GM12878 (cell line): ENCODE results near the gene BTF3L4. TPM values are rescaled to one million over a fixed set of nuclear protein-coding genes. Genes with fewer than 3 reads are reported as not detected.

Source experiments
- ATAC-seq: fragments of 200-7000 bp; cut with Tn5 transposase; 3 replicates; pipeline ENCODE4 v1.9.1; 2020; ENCODE audit warnings: mild to moderate bottlenecking, moderate library complexity
- BruUV-seq: library from RNA; stranded (reverse); fragments of 400-500 nt; replicated peaks from 2 replicates; lab custom pipeline; 2021; lab: Mats Ljungman, UMichigan
- CTCF ChIA-PET: fragments of 300-600 bp; sonication (Branson Sonifier 250); formaldehyde crosslinking; extraction: SDS; loops from one replicate; lab custom pipeline; 2021; ENCODE audit warnings: inconsistent platforms; lab: Yijun Ruan, JAX
- POLR2A ChIA-PET: fragments of 350-600 bp; formaldehyde crosslinking; extraction: SDS; loops from one replicate; lab custom pipeline; 2021; ENCODE audit warnings: inconsistent platforms; lab: Charles Lee
- RAD21 ChIA-PET: fragments of 300-600 bp; sonication (Branson Sonifier 250); formaldehyde crosslinking; loops from one replicate; lab custom pipeline; 2023; ENCODE audit warnings: antibody characterized with exemption; ENCODE audit not compliant: unreplicated experiment; lab: Charles Lee
- SMC1A ChIA-PET: fragments of 300-600 bp; sonication (Branson Sonifier 250); formaldehyde crosslinking; loops from one replicate; lab custom pipeline; 2023; ENCODE audit not compliant: unreplicated experiment, uncharacterized antibody; lab: Charles Lee
- DNase-seq: peaks from one replicate; pipeline ENCODE4 v3.0.0-alpha.2; 2011; ENCODE audit warnings: low read depth, low spot score
- FAIRE-seq: peaks from 3 replicates; lab custom pipeline; 2011; peaks lifted over from hg19 to GRCh38; lab: Jason Lieb, UNC
- H2AFZ ChIP-seq: 2 replicates; pipeline ENCODE4 v1.6.0; 2011; ENCODE audit warnings: low read depth, low read length, control low read depth; ENCODE audit not compliant: control insufficient read depth
- H3K27ac ChIP-seq: 2 replicates; pipeline ENCODE4 v1.5.1; 2011; ENCODE audit warnings: control low read depth; ENCODE audit not compliant: control insufficient read depth, insufficient read depth
- H3K27me3 ChIP-seq, 2 experiments: replicated peaks in 1 of 2; 2 replicates each; pipeline versions ENCODE4 v1.6.0 to v1.6.1; 2011; ENCODE audit warnings: low read length in 1 of 2; ENCODE audit not compliant: control insufficient read depth in 2 of 2, insufficient read depth in 2 of 2
- H3K36me3 ChIP-seq, 2 experiments: 2 replicates each; pipeline ENCODE4 v1.5.1; 2011; ENCODE audit warnings: low read length in 1 of 2; ENCODE audit not compliant: control insufficient read depth in 2 of 2, insufficient read depth in 2 of 2
- H3K4me1 ChIP-seq: 2 replicates; pipeline ENCODE4 v1.6.1; 2011; ENCODE audit warnings: mild to moderate bottlenecking, low read length, moderate library complexity, mixed read lengths; ENCODE audit not compliant: control insufficient read depth, insufficient read depth
- H3K4me2 ChIP-seq: 2 replicates; pipeline ENCODE4 v1.6.0; 2011; ENCODE audit warnings: control low read depth; ENCODE audit not compliant: control insufficient read depth, insufficient read depth
- H3K4me3 ChIP-seq: fragments of 200-600 bp; sonication (generic); 2 replicates; pipeline ENCODE4 v1.5.1; 2016
- H3K79me2 ChIP-seq: 2 replicates; pipeline ENCODE4 v1.6.0; 2011; ENCODE audit warnings: low read length; ENCODE audit not compliant: control insufficient read depth, insufficient read depth
- H3K9ac ChIP-seq: 2 replicates; pipeline ENCODE4 v1.8.0; 2011; ENCODE audit warnings: low read length, control low read depth, mixed read lengths; ENCODE audit not compliant: control insufficient read depth, insufficient read depth
- H3K9me3 ChIP-seq: replicated peaks from 3 replicates; pipeline ENCODE4 v1.5.1; 2011; ENCODE audit warnings: mild to moderate bottlenecking, low read length; ENCODE audit not compliant: control insufficient read depth, insufficient read depth
- H4K20me1 ChIP-seq: 2 replicates; pipeline ENCODE4 v1.6.0; 2011; ENCODE audit not compliant: control insufficient read depth, insufficient read depth
- ASH2L ChIP-seq: fragments of 300-600, 200-600 bp; sonication (generic); IDR thresholded peaks from 2 replicates; pipeline ENCODE4 v1.6.1; 2017; ENCODE audit warnings: low read depth, mild to moderate bottlenecking, borderline replicate concordance
- BACH1 ChIP-seq: fragments of 450-650 bp; IDR thresholded peaks from 2 replicates; pipeline ENCODE4 v1.6.1; 2017; ENCODE audit warnings: mild to moderate bottlenecking, borderline replicate concordance
- GABPA ChIP-seq: IDR thresholded peaks from 2 replicates; pipeline ENCODE4 v1.6.1; 2014; ENCODE audit warnings: antibody characterized with exemption, low read depth, mild to moderate bottlenecking, inconsistent platforms
- KDM1A ChIP-seq: fragments of 200-600 bp; sonication (generic); IDR thresholded peaks from 2 replicates; pipeline ENCODE4 v1.6.1; 2016; ENCODE audit warnings: borderline replicate concordance
- PAX8 ChIP-seq: fragments of 450-650 bp; IDR thresholded peaks from 2 replicates; pipeline ENCODE4 v1.6.1; 2017; ENCODE audit warnings: mild to moderate bottlenecking, moderate library complexity
- POLR2AphosphoS2 ChIP-seq: IDR thresholded peaks from 2 replicates; pipeline ENCODE4 v1.6.1; 2011; ENCODE audit warnings: low read depth, mild to moderate bottlenecking, low read length, improper control_type of control experiment, moderate library complexity
- POLR2AphosphoS5 ChIP-seq: IDR thresholded peaks from 2 replicates; pipeline ENCODE4 v1.6.1; 2011; ENCODE audit warnings: mild to moderate bottlenecking, low read length, inconsistent platforms
- RAD21 ChIP-seq: IDR thresholded peaks from 2 replicates; pipeline ENCODE4 v1.6.1; 2011; ENCODE audit warnings: mild to moderate bottlenecking, low read depth, low read length, moderate library complexity; ENCODE audit not compliant: insufficient read depth
- RAD51 ChIP-seq: fragments of 450-650 bp; IDR thresholded peaks from 2 replicates; pipeline ENCODE4 v1.6.1; 2016; ENCODE audit warnings: moderate library complexity, mild to moderate bottlenecking, inconsistent platforms
- SRF ChIP-seq, 2 experiments: IDR thresholded peaks; 2 replicates each; pipeline ENCODE4 v1.6.1; 2011; ENCODE audit warnings: low read depth in 2 of 2, low read length in 2 of 2, mild to moderate bottlenecking in 1 of 2, moderate library complexity in 1 of 2
- YY1 ChIP-seq: IDR thresholded peaks from 2 replicates; pipeline ENCODE4 v1.6.1; 2011; ENCODE audit warnings: low read depth, mild to moderate bottlenecking, low read length
- ZNF207 ChIP-seq: fragments of 450-650 bp; IDR thresholded peaks from 2 replicates; pipeline ENCODE4 v1.6.1; 2014; ENCODE audit warnings: antibody characterized with exemption, mild to moderate bottlenecking, borderline replicate concordance
- ZNF274 ChIP-seq: IDR thresholded peaks from one replicate; pipeline ENCODE4 v1.8.0; 2011; ENCODE audit not compliant: insufficient read length, insufficient read depth
- whole genome bisulfite sequencing: methylation state at CpG from one replicate; pipeline ENCODE4 v1.1.6; 2016; ENCODE audit warnings: low lambda C conversion rate; ENCODE audit not compliant: insufficient replicate concordance, insufficient coverage; ENCODE audit errors: missing lambda C conversion rate; 5-methylcytosine and 5-hydroxymethylcytosine counted together
- in situ Hi-C: fragments of 300-500 bp; cut with MboI; formaldehyde crosslinking; loops from 9 replicates; pipeline ENCODE4 v1.14.3; 2018; ENCODE audit warnings: mixed read lengths
- intact Hi-C: fragments of 100-400 bp; cut with micrococcal nuclease; formaldehyde crosslinking; loops from one replicate; pipeline ENCODE4 v1.14.2; 2022; ENCODE audit not compliant: unreplicated experiment
- polyA plus RNA-seq, 11 experiments: library from polyadenylated mRNA; depleted of rRNA in 4 of 11; unstranded in 6 of 11; stranded (reverse) in 5 of 11; fragments of >200 nt; fragmentation: Nextera tagmentation in 4 of 11; fragmentation: Illumina TruSeq in 1 of 11; extraction: Ambion mirVana in 4 of 11; extraction: Trizol in 1 of 11; gene quantifications; 1 replicate in 1 of 11; 2 replicates in 10 of 11; pipeline versions ENCODE4 v1.2.1 to v1.2.3, GENCODE V29; 2011 to 2016; ENCODE audit warnings: inconsistent platforms in 2 of 11, missing spikeins in 2 of 11, low read depth in 1 of 11
- total RNA-seq, 4 experiments: library from RNA; depleted of rRNA in 3 of 4; stranded (reverse); fragments of >200 nt in 3 of 4; fragmentation: Illumina TruSeq in 1 of 4; extraction: Trizol in 1 of 4; gene quantifications; 2 replicates each; pipeline versions ENCODE4 v1.2.1 to v1.2.3, GENCODE V29; 2013 to 2021
- TF ChIP-seq, protein P1 (sequence below): IDR thresholded peaks from 2 replicates; pipeline ENCODE4 v1.6.1; 2012; ENCODE audit warnings: low read depth, low read length, improper control_type of control experiment
- TF ChIP-seq, protein P2 (sequence below): fragments of 450-650 bp; IDR thresholded peaks from 2 replicates; pipeline ENCODE4 v1.6.1; 2016; ENCODE audit warnings: mild to moderate bottlenecking
- TF ChIP-seq, protein P3 (sequence below): fragments of 450-650 bp; IDR thresholded peaks from 2 replicates; pipeline ENCODE4 v1.6.1; 2017; ENCODE audit warnings: mild to moderate bottlenecking, moderate library complexity

Gene BTF3L4
- total and polyA plus RNA-seq, 10 of the 15 experiments (the other 5 are each of a cell fraction or from before 2014, with no cell fraction given), result 25.0 to 76.9 (median 66.8) TPM

DNA sequence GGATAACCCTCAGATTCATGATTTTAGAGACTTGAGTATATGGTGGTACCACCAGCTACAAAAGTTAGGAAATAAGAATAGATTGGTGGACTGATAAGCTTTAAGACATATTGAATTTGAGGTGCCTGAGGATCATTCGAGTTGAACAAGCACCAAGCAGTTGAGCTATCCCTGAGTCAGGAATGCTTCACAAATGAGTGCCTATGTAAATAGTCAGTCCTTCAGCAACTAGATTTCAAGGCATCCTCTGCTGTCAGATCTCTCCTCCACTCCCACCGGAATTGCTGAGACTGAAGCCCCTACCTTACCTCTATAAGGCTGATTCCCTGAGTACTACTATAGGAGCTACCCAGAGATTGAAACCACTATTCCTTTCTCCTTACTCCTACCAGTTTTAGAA lies 7.1 kb downstream of the BTF3L4 start:
- H3K27ac ChIP-seq, result no peak overlapping the region
- in situ Hi-C loops, result no loop called here
- ChIA-PET RAD21 (no interaction called here), SMC1A (interaction anchor here (1.2 kb wide), 2 partner anchors 8 to 16 kb away, joined by 3 read pairs; no protein-coding TSS in a partner anchor), POLR2A (interaction anchor here (2.5 kb wide), 1 partner anchor 7 kb away, joined by 14 read pairs; the partner anchor contains the start of genes BTF3L4 and TXNDC12), CTCF (no interaction called here)
- intact Hi-C loops, result no loop called here
- 93% methylated on average over 2 of the region's 2 CpGs for WGBS
- FAIRE-seq (no peak), ATAC-seq (no peak), DNase-seq (no peak)
- H3K4me3 ChIP-seq, result no peak overlapping the region
- H4K20me1 ChIP-seq, result no peaks in the 10 kb centered on the region
- H3K36me3 ChIP-seq, result peaks cover 0 to 14% of the 10 kb centered on the region in 2 experiments; a peak in 2 of 4 replicates
- peaks cover 22% of the 10 kb centered on the region for H3K79me2 ChIP-seq
- H3K9ac ChIP-seq, result no peak overlapping the region
- no peaks in the 10 kb centered on the region for H3K4me1 ChIP-seq
- no TSS peak for BruUV-seq
- no peak overlapping the region for H2AFZ ChIP-seq
- no peaks in the 10 kb centered on the region for H3K27me3 ChIP-seq
- no peak for TF ChIP-seq POLR2AphosphoS5
- TF ChIP-seq, protein P1, sequence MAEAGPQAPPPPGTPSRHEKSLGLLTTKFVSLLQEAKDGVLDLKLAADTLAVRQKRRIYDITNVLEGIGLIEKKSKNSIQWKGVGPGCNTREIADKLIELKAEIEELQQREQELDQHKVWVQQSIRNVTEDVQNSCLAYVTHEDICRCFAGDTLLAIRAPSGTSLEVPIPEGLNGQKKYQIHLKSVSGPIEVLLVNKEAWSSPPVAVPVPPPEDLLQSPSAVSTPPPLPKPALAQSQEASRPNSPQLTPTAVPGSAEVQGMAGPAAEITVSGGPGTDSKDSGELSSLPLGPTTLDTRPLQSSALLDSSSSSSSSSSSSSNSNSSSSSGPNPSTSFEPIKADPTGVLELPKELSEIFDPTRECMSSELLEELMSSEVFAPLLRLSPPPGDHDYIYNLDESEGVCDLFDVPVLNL, result no peak
- TF ChIP-seq GABPA, result no peak
- TF ChIP-seq, protein P2, sequence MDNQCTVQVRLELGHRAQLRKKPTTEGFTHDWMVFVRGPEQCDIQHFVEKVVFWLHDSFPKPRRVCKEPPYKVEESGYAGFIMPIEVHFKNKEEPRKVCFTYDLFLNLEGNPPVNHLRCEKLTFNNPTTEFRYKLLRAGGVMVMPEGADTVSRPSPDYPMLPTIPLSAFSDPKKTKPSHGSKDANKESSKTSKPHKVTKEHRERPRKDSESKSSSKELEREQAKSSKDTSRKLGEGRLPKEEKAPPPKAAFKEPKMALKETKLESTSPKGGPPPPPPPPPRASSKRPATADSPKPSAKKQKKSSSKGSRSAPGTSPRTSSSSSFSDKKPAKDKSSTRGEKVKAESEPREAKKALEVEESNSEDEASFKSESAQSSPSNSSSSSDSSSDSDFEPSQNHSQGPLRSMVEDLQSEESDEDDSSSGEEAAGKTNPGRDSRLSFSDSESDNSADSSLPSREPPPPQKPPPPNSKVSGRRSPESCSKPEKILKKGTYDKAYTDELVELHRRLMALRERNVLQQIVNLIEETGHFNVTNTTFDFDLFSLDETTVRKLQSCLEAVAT, result no peak
- no peak for TF ChIP-seq BACH1
- TF ChIP-seq KDM1A, result no peak
- no peak for TF ChIP-seq YY1
- no peak for TF ChIP-seq ZNF274
- no peak for TF ChIP-seq RAD51
- TF ChIP-seq ASH2L, result no peak
- TF ChIP-seq SRF (IDR thresholded peaks at IDR 0.05; ENCODE audit: low read depth in 2 of 2, low read length in 2 of 2), result no peak
- no peak for TF ChIP-seq RAD21
- TF ChIP-seq PAX8, result no peak
- no peak for TF ChIP-seq ZNF207
- TF ChIP-seq, protein P3, sequence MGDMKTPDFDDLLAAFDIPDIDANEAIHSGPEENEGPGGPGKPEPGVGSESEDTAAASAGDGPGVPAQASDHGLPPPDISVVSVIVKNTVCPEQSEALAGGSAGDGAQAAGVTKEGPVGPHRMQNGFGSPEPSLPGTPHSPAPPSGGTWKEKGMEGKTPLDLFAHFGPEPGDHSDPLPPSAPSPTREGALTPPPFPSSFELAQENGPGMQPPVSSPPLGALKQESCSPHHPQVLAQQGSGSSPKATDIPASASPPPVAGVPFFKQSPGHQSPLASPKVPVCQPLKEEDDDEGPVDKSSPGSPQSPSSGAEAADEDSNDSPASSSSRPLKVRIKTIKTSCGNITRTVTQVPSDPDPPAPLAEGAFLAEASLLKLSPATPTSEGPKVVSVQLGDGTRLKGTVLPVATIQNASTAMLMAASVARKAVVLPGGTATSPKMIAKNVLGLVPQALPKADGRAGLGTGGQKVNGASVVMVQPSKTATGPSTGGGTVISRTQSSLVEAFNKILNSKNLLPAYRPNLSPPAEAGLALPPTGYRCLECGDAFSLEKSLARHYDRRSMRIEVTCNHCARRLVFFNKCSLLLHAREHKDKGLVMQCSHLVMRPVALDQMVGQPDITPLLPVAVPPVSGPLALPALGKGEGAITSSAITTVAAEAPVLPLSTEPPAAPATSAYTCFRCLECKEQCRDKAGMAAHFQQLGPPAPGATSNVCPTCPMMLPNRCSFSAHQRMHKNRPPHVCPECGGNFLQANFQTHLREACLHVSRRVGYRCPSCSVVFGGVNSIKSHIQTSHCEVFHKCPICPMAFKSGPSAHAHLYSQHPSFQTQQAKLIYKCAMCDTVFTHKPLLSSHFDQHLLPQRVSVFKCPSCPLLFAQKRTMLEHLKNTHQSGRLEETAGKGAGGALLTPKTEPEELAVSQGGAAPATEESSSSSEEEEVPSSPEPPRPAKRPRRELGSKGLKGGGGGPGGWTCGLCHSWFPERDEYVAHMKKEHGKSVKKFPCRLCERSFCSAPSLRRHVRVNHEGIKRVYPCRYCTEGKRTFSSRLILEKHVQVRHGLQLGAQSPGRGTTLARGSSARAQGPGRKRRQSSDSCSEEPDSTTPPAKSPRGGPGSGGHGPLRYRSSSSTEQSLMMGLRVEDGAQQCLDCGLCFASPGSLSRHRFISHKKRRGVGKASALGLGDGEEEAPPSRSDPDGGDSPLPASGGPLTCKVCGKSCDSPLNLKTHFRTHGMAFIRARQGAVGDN, result no peak
- no peak for TF ChIP-seq POLR2AphosphoS2
- H3K4me2 ChIP-seq, result no peak overlapping the region
- H3K9me3 ChIP-seq, result no peaks in the 10 kb centered on the region
